PC-3 (cell line): ENCODE measurements around the gene ABAT. TPM values are rescaled to one million over a fixed set of nuclear protein-coding genes. Genes with fewer than 3 reads are reported as not detected.
"Not testable (repeated sequence)": the region's sequence is repeated elsewhere in the genome, so short reads cannot be mapped to it uniquely, and the experiment has no call there.

ENCODE experiments used
- ATAC-seq: fragments of 200-7000 bp; cut with Tn5 transposase; 2 replicates; pipeline ENCODE4 v1.9.1; 2020; ENCODE audit warnings: mild to moderate bottlenecking, moderate library complexity
- BruUV-seq: library from RNA; stranded (reverse); fragments of 400-500 nt; replicated peaks from 2 replicates; lab custom pipeline; 2021; lab: Mats Ljungman, UMichigan
- CTCF ChIA-PET: fragments of 300-600 bp; sonication (Branson Sonifier 250); formaldehyde crosslinking; loops from one replicate; lab custom pipeline; 2022; ENCODE audit warnings: antibody characterized with exemption; lab: Charles Lee
- POLR2A ChIA-PET: fragments of 300-600 bp; sonication (Branson Sonifier 250); formaldehyde crosslinking; loops from one replicate; lab custom pipeline; 2022; ENCODE audit warnings: antibody characterized with exemption; ENCODE audit not compliant: unreplicated experiment; lab: Charles Lee
- DNase-seq: peaks from one replicate; pipeline ENCODE4 v3.0.0-alpha.2; 2015
- H2AFZ ChIP-seq: fragments of 300-600 bp; sonication (generic); 2 replicates; pipeline ENCODE4 v1.6.0; 2016; ENCODE audit warnings: antibody characterized with exemption, low read length
- H3F3A ChIP-seq: fragments of 300-600 bp; sonication (generic); one replicate; pipeline ENCODE4 v1.6.0; 2017; ENCODE audit warnings: antibody characterized with exemption, low read length, control low read depth, mild to moderate bottlenecking; ENCODE audit not compliant: unreplicated experiment
- H3K27ac ChIP-seq: fragments of 300-600 bp; sonication (generic); 2 replicates; pipeline ENCODE4 v1.5.1; 2016; ENCODE audit warnings: mild to moderate bottlenecking, low read length
- H3K27me3 ChIP-seq: fragments of 300-600 bp; sonication (generic); 2 replicates; pipeline ENCODE4 v1.6.1; 2016; ENCODE audit warnings: low read length, mixed read lengths
- H3K36me3 ChIP-seq: fragments of 300-600 bp; sonication (generic); 2 replicates; pipeline ENCODE4 v1.6.1; 2016; ENCODE audit warnings: low read depth, mixed run types, low read length, mixed read lengths
- H3K4me1 ChIP-seq: fragments of 300-600 bp; sonication (generic); 2 replicates; pipeline ENCODE4 v1.5.1; 2016; ENCODE audit warnings: low read length; ENCODE audit not compliant: insufficient read depth
- H3K4me2 ChIP-seq: fragments of 300-600 bp; sonication (generic); 2 replicates; pipeline ENCODE4 v1.6.0; 2016; ENCODE audit warnings: low read length
- H3K4me3 ChIP-seq: fragments of 300-600 bp; sonication (generic); 2 replicates; pipeline ENCODE4 v1.5.1; 2016; ENCODE audit warnings: mild to moderate bottlenecking, low read length, mixed read lengths
- H3K79me2 ChIP-seq: fragments of 300-600 bp; sonication (generic); 2 replicates; pipeline ENCODE4 v1.6.1; 2017; ENCODE audit warnings: low read length, mixed read lengths
- H3K9ac ChIP-seq: fragments of 300-600 bp; sonication (generic); 2 replicates; pipeline ENCODE4 v1.6.0; 2016; ENCODE audit warnings: mild to moderate bottlenecking, low read length
- H3K9me2 ChIP-seq: fragments of 300-600 bp; sonication (generic); replicated peaks from 2 replicates; pipeline ENCODE4 v1.6.1; 2016; ENCODE audit warnings: mixed run types, low read length, mixed read lengths
- H3K9me3 ChIP-seq: fragments of 300-600 bp; sonication (generic); 2 replicates; pipeline ENCODE4 v1.6.1; 2016; ENCODE audit warnings: low read length, mixed read lengths
- H4K20me1 ChIP-seq: fragments of 300-600 bp; sonication (generic); 2 replicates; pipeline ENCODE4 v1.6.1; 2016; ENCODE audit warnings: low read length, mixed read lengths
- CTCF ChIP-seq: fragments of 300-600 bp; sonication (generic); conservative IDR thresholded peaks from 2 replicates; pipeline ENCODE4 v1.5.1; 2017; ENCODE audit warnings: antibody characterized with exemption, low read depth, mild to moderate bottlenecking, low read length
- EZH2 ChIP-seq: fragments of 300-600 bp; sonication (generic); IDR thresholded peaks from one replicate; pipeline ENCODE4 v1.6.1; 2017; ENCODE audit warnings: antibody characterized with exemption, mild to moderate bottlenecking, low read length; ENCODE audit not compliant: unreplicated experiment
- EZH2phosphoT487 ChIP-seq: fragments of 300-600 bp; sonication (generic); IDR thresholded peaks from 2 replicates; pipeline ENCODE4 v1.6.1; 2018; ENCODE audit warnings: mild to moderate bottlenecking, antibody characterized with exemption, low read length, borderline replicate concordance
- intact Hi-C: fragments of 100-400 bp; cut with micrococcal nuclease; formaldehyde crosslinking; loops from 2 replicates; pipeline ENCODE4 v1.9.0; 2023
- total RNA-seq: library from RNA; depleted of rRNA; stranded (reverse); fragments of >200 nt; gene quantifications from 2 replicates; pipeline ENCODE4 v1.2.3, GENCODE V29; 2014

Gene ABAT
- total RNA-seq, 1 experiment from 2014 or later, result 0.95 TPM

GRCh38 chr16:8651958-8652357, 22.5 kb upstream of the ABAT start:
- TF ChIP-seq CTCF, result peak; percentile 36; the same call in 1 of the 2 replicates
- H3K27me3 ChIP-seq, H3F3A ChIP-seq, H4K20me1 ChIP-seq, H3K4me2 ChIP-seq, BruUV-seq, H3K4me1 ChIP-seq, H2AFZ ChIP-seq, H3K9me3 ChIP-seq, CTCF ChIA-PET, H3K27ac ChIP-seq, intact Hi-C loops, POLR2A ChIA-PET, H3K79me2 ChIP-seq, H3K9ac ChIP-seq, H3K36me3 ChIP-seq, H3K9me2 ChIP-seq, H3K4me3 ChIP-seq: not testable (repeated sequence)
- DNase-seq (peak; percentile 35), ATAC-seq (peak; percentile 71)

GRCh38 chr16:8655184-8655717, 19.2 kb upstream of the ABAT start:
- CTCF ChIA-PET, result no interaction called here
- no peak overlapping the region for H3K4me2 ChIP-seq
- DNase-seq, result no peak

DNA sequence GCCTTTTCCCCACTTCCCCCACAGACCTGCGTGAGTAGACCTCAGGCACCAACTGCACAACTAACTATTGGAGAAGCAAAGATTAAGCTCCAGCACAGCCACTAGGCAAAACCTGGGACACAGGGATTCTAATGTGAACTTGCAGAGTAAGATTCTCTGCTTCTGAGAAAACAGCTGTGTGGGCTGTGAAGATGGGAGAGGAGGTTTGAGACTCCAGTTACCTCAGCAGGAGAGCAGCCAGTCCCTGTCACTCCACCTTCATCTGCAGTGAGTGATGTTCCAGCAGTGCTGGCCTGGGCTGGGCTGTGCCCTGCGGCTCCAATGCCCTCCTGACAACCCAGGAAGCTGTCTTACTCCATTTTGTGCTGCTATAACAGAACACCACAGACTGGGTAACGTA, 18.0 kb upstream of the ABAT start:
- intact Hi-C loops, result no loop called here
- Histone ChIP-seq H3F3A (no peaks in the 10 kb centered on the region), H3K27me3 (no peaks in the 10 kb centered on the region), H3K9ac (no peak overlapping the region), H3K9me3 (no peaks in the 10 kb centered on the region), H3K4me3 (no peak overlapping the region), H2AFZ (no peak overlapping the region), H3K27ac (no peak overlapping the region), H3K9me2 (no peaks in the 10 kb centered on the region), H3K79me2 (no peaks in the 10 kb centered on the region), H4K20me1 (no peaks in the 10 kb centered on the region), H3K4me1 (no peaks in the 10 kb centered on the region), H3K36me3 (no peaks in the 10 kb centered on the region), H3K4me2 (no peak overlapping the region)
- TF ChIP-seq EZH2 (no peak), EZH2phosphoT487 (no peak), CTCF (no peak)
- ChIA-PET POLR2A (no interaction called here), CTCF (interaction anchor here (0.5 kb wide), 1 partner anchor 138 kb away, joined by 3 read pairs; no protein-coding TSS in a partner anchor)
- no TSS peak for BruUV-seq
- DNase-seq, result no peak
- no peak for ATAC-seq

More at GRCh38 chr16:8655184-8655717, 19.2 kb upstream of the ABAT start:
- Histone ChIP-seq H3K9ac (no peak overlapping the region), H3K27me3 (no peaks in the 10 kb centered on the region), H3K36me3 (no peaks in the 10 kb centered on the region), H2AFZ (no peak overlapping the region), H3F3A (no peaks in the 10 kb centered on the region), H3K27ac (no peak overlapping the region), H3K9me2 (no peaks in the 10 kb centered on the region), H3K9me3 (no peaks in the 10 kb centered on the region), H3K4me3 (no peak overlapping the region), H3K79me2 (no peaks in the 10 kb centered on the region), H3K4me1 (no peaks in the 10 kb centered on the region), H4K20me1 (no peaks in the 10 kb centered on the region)
- TF ChIP-seq EZH2 (no peak), CTCF (no peak), EZH2phosphoT487 (no peak)
- POLR2A ChIA-PET, result no interaction called here
- BruUV-seq, result no TSS peak
- intact Hi-C loops, result no loop called here
- no peak for ATAC-seq
